NT2/D1 (cell line): ENCODE data around the gene KRTAP10-6.

Source experiments
- SUZ12 ChIP-seq: IDR thresholded peaks from 2 replicates; pipeline ENCODE4 v1.6.1; 2011; ENCODE audit not compliant: insufficient read length, insufficient read depth; ENCODE audit errors: extremely low read depth
- ZNF274 ChIP-seq: IDR thresholded peaks from 2 replicates; pipeline ENCODE4 v1.6.1; 2011; ENCODE audit warnings: mild to moderate bottlenecking, low read depth, low read length

GRCh38 chr21:44552681-44553080 is 39.6 kb downstream of the KRTAP10-6 start:
- TF ChIP-seq ZNF274 (no peak), SUZ12 (no peak)
